GM12892 (cell line): Measurements from ENCODE around the gene PLPP4.

Experiments
- DNase-seq: peaks from one replicate; pipeline ENCODE4 v3.0.0; 2011; ENCODE audit not compliant: insufficient read length
- FAIRE-seq: peaks from 2 replicates; lab custom pipeline; 2011; peaks lifted over from hg19 to GRCh38; lab: Jason Lieb, UNC
- POLR2A ChIP-seq: IDR thresholded peaks from 2 replicates; pipeline ENCODE4 v1.6.1; 2011; ENCODE audit warnings: low read depth, low read length, control low read depth
- POLR2AphosphoS5 ChIP-seq: IDR thresholded peaks from 2 replicates; pipeline ENCODE4 v1.6.1; 2011; ENCODE audit warnings: low read depth, low read length, control low read depth
- TAF1 ChIP-seq: IDR thresholded peaks from 2 replicates; pipeline ENCODE4 v1.6.1; 2011; ENCODE audit warnings: low read depth, mild to moderate bottlenecking, control low read depth, low read length, borderline replicate concordance

Gene PLPP4

GRCh38 chr10:120431251-120431651 lies 25.8 kb upstream of the PLPP4 start:
- no peak for TF ChIP-seq TAF1
- FAIRE-seq (no peak), DNase-seq (no peak)

DNA sequence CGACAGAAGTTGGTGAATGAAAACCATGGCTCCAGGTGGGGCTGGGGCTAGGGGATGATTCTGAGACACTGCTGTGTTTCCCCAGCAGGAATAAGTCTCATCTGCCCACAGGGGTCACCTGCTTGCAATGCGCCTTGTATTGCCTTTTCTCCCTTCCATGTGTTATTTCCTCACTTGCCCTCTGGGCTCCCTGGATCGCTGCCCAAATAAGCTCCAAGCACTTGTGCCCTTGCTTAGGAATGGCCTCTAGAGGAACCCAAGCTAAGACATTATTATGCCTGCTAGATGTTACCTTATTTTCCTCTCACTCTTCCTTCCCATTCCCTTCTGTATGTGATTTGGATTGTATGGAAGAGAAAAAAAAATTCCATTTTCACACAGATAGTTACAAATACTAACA lies 24.8 kb upstream of the PLPP4 start:
- DNase-seq, result no peak
- TF ChIP-seq POLR2AphosphoS5 (no peak), TAF1 (no peak), POLR2A (no peak)
- no peak for FAIRE-seq

GRCh38 chr10:120433141-120433540 lies 23.9 kb upstream of the PLPP4 start:
- FAIRE-seq, result no peak
- no peak for DNase-seq
- TF ChIP-seq POLR2A, result no peak
- TF ChIP-seq TAF1, result no peak
- no peak for TF ChIP-seq POLR2AphosphoS5

GRCh38 chr10:120436439-120437112 lies 20.5 kb upstream of the PLPP4 start:
- TF ChIP-seq TAF1, result no peak
- TF ChIP-seq POLR2AphosphoS5, result no peak
- no peak for TF ChIP-seq POLR2A
- DNase-seq (no peak), FAIRE-seq (no peak)

DNA sequence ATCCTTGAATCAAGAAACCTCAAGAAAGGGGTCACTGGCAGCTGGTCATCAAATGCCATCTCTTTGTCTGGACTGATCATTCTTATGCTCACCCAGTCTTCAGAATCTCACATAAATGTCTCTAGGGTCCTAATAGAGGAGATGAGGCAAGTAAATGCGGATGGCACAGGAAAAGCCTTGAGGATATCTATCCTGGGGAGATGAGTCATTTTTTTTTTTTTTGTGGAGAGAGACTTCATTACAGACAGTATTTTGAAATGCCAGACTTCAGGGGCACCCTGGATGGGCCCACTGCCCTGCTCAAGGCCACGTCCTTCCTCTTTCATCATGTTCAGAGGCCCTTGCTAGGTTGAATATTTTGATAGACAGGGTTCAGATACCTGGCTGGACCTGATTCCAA lies 19.5 kb upstream of the PLPP4 start:
- no peak for TF ChIP-seq TAF1
- no peak for TF ChIP-seq POLR2A
- TF ChIP-seq POLR2AphosphoS5, result no peak
- DNase-seq (no peak), FAIRE-seq (no peak)

- DNase-seq, result no peak
- TF ChIP-seq POLR2AphosphoS5 (no peak), POLR2A (no peak), TAF1 (no peak)
- FAIRE-seq, result no peak
These were observed 5.1 kb upstream of the PLPP4 start for GRCh38 chr10:120451968-120452367.

GRCh38 chr10:120453319-120453718 lies 3.7 kb upstream of the PLPP4 start:
- FAIRE-seq, result no peak
- DNase-seq, result no peak
- TF ChIP-seq POLR2AphosphoS5, result no peak
- no peak for TF ChIP-seq TAF1
- TF ChIP-seq POLR2A, result no peak

DNA sequence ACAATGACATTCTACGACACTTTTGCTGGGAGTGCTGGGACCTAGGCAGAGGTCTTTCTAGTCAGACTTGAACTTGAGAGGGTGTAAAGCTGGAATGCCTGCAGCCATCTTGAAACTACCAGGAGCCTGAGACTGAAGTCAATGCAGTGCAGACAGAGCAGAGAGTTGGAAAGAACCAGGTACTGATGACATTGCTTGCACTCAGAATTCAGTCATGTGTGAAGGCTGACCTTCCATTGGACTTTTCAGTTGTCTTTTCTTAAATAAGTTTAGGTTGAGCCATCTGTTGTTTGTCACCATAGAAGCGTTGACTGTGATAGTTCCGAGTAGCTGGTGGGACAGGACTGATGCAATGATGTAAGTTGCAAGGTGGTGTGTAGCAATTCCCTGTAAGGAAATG lies 3.1 kb upstream of the PLPP4 start:
- no peak for DNase-seq
- TF ChIP-seq POLR2AphosphoS5 (no peak), POLR2A (no peak), TAF1 (no peak)
- FAIRE-seq, result no peak

DNA sequence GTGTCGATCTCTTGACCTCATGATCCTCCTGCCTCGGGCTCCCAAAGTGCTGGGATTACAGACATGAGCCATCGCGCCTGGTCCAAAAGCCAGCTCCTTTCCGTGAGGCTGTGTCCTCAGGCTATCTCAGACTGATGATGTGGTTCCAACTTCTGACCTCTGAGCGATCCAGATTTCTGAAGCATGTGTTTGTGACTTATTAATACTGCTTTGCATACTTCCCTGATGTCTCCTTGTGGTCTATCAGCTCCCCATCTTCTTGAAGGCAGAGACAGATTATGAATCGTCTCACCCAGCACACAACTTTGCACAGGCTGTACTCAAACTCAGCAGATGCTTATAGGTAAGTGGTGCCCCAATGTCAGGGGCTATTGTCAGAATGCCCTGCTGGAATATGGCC lies 2.0 kb upstream of the PLPP4 start:
- TF ChIP-seq POLR2A (no peak), TAF1 (no peak), POLR2AphosphoS5 (no peak)
- DNase-seq, result no peak
- FAIRE-seq, result no peak

DNA sequence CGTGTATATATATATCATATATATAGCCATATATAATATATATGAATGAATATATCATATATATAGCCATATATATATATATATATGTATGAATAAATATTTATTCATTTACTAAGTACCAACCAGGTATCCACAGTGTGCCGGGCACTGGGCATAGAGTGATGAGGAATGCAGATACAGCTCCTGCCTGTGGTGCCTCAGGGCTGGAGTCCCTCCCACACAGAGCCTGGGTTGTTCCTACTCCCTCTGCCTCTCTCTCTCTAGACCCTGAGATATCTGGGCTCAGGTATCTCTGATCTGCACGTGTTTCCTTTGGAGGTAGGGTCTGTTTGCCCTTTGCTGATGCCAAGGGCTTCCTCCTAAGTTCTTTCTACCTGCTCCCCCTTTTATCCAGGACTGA lies 1.4 kb upstream of the PLPP4 start:
- FAIRE-seq (no peak), DNase-seq (no peak)
- TF ChIP-seq POLR2AphosphoS5, result no peak

DNA sequence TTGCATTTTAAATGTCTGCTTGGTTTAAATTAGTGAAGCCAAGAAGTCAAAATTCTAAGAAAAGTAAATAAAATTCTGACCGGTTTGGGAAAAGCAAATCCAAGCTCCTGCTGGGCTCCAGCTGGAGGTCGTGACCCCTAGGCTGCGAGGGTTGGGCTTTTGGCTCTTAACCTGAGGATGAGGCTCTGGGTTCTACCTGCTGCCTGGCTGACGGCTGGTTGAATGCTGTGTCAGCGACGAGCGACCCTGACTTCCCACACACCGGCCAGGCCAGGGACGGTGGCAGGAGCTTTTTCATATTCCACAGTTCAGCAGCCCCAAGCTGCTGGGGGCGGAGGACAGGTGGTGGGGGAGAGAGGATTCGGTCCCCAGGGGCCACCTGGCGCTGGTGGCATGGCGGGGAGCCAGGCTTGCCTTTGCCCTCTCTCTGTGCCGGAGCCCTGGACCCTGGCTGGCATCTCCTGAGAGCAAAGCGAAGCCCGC lies 843 bp upstream of the PLPP4 start:
- no peak for TF ChIP-seq TAF1
- TF ChIP-seq POLR2A, result no peak
- no peak for TF ChIP-seq POLR2AphosphoS5
- no peak for DNase-seq
- FAIRE-seq, result no peak

DNA sequence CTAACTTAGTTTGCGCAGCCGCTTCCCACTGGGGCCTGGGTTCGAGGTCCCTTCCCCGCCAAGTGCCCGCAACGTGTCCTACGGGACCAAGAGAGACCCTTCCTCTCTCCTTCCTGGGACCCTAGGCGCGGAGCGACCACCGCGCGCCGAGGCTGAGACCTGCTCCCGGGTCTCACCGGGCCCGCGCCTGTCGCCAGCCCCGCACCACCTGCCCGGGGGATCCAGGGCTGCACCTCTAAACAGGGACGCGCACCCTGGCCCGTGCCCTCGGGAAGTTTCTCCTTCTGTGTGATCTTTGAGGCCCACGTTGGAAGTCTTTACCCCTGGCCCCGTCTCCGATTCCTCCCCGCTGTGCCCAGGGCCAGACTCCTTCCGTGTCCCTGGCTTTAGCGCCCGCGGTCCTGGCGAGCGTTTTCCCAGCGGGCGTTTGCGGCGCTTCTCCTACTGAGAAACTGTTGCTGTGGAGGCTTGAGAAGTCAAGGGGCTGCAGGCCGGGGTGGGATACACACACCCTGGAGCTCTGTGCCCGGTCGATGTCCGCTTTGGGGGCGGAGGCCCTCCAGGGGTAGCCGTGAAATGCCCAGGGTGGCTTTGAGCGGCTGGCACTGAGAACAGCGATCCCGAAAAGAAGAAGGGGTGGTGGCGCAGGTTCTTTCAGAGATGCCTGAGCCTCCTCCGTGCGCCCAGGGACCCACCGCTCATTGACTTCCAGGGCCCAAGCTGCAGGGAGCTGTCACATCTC lies 575 bp downstream of the PLPP4 start:
- FAIRE-seq, result no peak
- TF ChIP-seq POLR2AphosphoS5 (no peak), TAF1 (no peak), POLR2A (no peak)
- no peak for DNase-seq

DNA sequence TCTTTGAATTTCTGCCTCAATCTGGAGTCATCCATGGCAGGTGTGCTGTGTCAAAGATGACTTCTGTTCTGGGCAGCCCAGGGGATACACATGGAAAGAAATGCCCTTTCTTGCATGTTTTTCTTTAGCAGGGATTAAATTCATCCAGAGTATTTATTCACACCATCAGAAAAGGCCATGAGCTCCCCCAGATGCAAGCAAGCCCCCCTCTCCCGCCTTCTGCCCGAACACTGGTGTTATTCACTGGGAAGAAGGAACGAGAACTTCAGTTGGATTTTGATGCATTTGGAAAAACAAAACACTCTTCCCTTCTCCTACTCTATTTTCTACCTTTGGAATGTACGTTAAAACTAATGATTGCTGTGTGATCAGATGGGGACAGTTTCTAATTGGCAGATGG lies 1.4 kb downstream of the PLPP4 start:
- TF ChIP-seq TAF1, result no peak
- TF ChIP-seq POLR2AphosphoS5, result no peak
- TF ChIP-seq POLR2A, result no peak
- DNase-seq (no peak), FAIRE-seq (no peak)
